ENCODE measurements around the gene SURF6. TPM values are rescaled to one million over a fixed set of nuclear protein-coding genes. Genes with fewer than 3 reads are reported as not detected.
"Not testable (repeated sequence)": the region's sequence is repeated elsewhere in the genome, so short reads cannot be mapped to it uniquely, and the experiment has no call there.

Gene SURF6
- total and polyA plus RNA-seq, 8 donors = 10.9 to 31.4 (median 25.7) TPM

- no peaks in the 10 kb centered on the region for H3K36me3 ChIP-seq
- H3K4me3 ChIP-seq = no peak overlapping the region
- H3K27ac ChIP-seq = no peak overlapping the region
- H3K9me3 ChIP-seq = peaks cover 0 to 19% of the 10 kb centered on the region in 2 donors
- DNase-seq = no peak
- H3K4me1 ChIP-seq = no peaks in the 10 kb centered on the region
- no peak for ATAC-seq
- intact Hi-C loops (cut with DNase I) = no loop called here
- TF ChIP-seq, protein P1, sequence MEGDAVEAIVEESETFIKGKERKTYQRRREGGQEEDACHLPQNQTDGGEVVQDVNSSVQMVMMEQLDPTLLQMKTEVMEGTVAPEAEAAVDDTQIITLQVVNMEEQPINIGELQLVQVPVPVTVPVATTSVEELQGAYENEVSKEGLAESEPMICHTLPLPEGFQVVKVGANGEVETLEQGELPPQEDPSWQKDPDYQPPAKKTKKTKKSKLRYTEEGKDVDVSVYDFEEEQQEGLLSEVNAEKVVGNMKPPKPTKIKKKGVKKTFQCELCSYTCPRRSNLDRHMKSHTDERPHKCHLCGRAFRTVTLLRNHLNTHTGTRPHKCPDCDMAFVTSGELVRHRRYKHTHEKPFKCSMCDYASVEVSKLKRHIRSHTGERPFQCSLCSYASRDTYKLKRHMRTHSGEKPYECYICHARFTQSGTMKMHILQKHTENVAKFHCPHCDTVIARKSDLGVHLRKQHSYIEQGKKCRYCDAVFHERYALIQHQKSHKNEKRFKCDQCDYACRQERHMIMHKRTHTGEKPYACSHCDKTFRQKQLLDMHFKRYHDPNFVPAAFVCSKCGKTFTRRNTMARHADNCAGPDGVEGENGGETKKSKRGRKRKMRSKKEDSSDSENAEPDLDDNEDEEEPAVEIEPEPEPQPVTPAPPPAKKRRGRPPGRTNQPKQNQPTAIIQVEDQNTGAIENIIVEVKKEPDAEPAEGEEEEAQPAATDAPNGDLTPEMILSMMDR (IDR thresholded peaks at IDR 0.05) = no peak
- no peaks in the 10 kb centered on the region for H3K27me3 ChIP-seq
Measured at GRCh38 chr9:133286523-133286922, 49.5 kb downstream of the SURF6 start.

- ATAC-seq = no peak
- peaks cover 0 to 12% of the 10 kb centered on the region in 2 donors for H3K9me3 ChIP-seq
- TF ChIP-seq, protein P1 (IDR thresholded peaks at IDR 0.05) = no peak
- no peaks in the 10 kb centered on the region for H3K27me3 ChIP-seq
- H3K4me3 ChIP-seq = no peak overlapping the region
- no peak overlapping the region for H3K27ac ChIP-seq
- intact Hi-C loops (cut with DNase I) = no loop called here
- no peaks in the 10 kb centered on the region for H3K36me3 ChIP-seq
- H3K4me1 ChIP-seq = no peaks in the 10 kb centered on the region
- no peak for DNase-seq
Measured at GRCh38 chr9:133285252-133285775, 50.7 kb downstream of the SURF6 start.

DNA sequence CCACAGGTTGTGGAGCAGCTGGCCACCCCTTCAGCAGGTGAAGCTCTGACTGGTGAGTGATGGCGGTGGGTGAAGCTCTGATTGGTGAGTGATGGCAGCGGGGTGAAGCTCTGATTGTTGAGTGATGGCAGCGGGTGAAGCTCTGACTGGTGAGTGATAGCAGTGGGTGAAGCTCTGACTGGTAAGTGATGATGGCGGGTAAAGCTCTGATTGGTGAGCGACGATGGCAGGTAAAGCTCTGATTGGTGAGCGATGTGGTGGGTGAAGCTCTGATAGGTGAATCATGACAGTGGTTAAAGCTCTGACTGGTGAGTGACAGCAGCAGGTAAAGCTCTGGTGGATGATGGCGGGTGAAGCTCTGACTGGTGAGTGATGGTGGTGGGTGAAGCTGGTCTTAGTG lies 51.6 kb downstream of the SURF6 start:
- ATAC-seq (no peak), DNase-seq (no peak)
- intact Hi-C loops (cut with DNase I) = no loop called here
- TF ChIP-seq, protein P1 (IDR thresholded peaks at IDR 0.05) = no peak
- Histone ChIP-seq H3K4me1 (no peaks in the 10 kb centered on the region), H3K27ac (no peak overlapping the region), H3K27me3 (no peaks in the 10 kb centered on the region), H3K36me3 (no peaks in the 10 kb centered on the region), H3K4me3 (no peak overlapping the region), H3K9me3 (peaks cover 0 to 9% of the 10 kb centered on the region in 2 donors)

DNA sequence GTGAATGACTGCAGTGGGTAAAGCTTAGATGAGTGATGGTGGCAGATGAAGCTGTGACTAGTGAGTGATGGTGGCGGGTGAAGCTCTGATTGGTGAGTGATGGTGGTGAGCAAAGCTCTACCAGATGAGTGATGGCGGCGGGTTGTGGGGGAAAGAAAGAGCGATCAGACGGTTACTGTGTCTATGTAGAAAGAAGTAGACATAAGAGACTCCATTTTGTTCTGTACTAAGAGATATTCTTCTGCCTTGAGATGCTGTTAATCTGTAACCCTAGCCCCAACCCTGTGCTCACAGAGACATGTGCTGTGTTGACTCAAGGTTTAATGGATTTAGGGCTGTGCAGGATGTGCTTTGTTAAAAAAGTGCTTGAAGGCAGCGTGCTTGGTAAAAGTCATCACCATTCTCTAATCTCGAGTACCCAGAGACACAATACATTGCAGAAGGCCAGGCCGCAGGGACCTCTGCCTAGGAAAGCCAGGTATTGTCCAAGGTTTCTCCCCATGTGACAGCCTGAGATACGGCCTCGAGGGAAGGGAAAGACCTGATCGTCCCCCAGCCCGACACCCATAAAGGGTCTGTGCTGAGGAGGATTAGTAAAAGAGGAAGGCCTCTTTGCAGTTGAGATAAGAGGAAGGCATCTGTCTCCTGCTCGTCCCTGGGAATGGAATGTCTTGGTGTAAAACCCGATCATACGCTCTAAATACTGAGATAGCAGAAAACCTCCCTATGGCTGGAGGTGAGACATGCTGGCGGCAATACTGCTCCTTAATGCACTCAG lies 52.5 kb downstream of the SURF6 start:
- intact Hi-C loops (cut with DNase I); H3K4me3 ChIP-seq; ATAC-seq: not testable (repeated sequence)

GRCh38 chr9:133282464-133283238 lies 53.3 kb downstream of the SURF6 start:
- peak; percentile 74 for ATAC-seq
- H3K36me3 ChIP-seq = no peaks in the 10 kb centered on the region
- intact Hi-C loops (cut with DNase I) = no loop called here
- no peak overlapping the region for H3K4me3 ChIP-seq
- peaks cover 0 to 5% of the 10 kb centered on the region in 2 donors for H3K27me3 ChIP-seq
- TF ChIP-seq, protein P1 (IDR thresholded peaks at IDR 0.05) = no peak
- no peak overlapping the region for H3K27ac ChIP-seq
- no peak for DNase-seq
- H3K9me3 ChIP-seq = peaks cover 0 to 5% of the 10 kb centered on the region in 2 donors
- no peaks in the 10 kb centered on the region for H3K4me1 ChIP-seq

More for the DNA sequence above, 52.5 kb downstream of the SURF6 start:
- not testable (repeated sequence) for H3K9me3 ChIP-seq, H3K27ac ChIP-seq, H3K36me3 ChIP-seq, DNase-seq, H3K4me1 ChIP-seq, H3K27me3 ChIP-seq
